Germinal center (tissue), 1 donor: ENCODE data around the gene SIN3A.
"Not testable (repeated sequence)": the region's sequence is repeated elsewhere in the genome, so short reads cannot be mapped to it uniquely, and the experiment has no call there.

ENCODE experiments used
- DNase-seq: peaks from one replicate; pipeline ENCODE4 v3.0.0; 2012; ENCODE audit warnings: mixed read lengths, low spot score

The SIN3A gene

GRCh38 chr15:75356006-75356405 is 95.5 kb downstream of the SIN3A start:
- DNase-seq = no peak

DNA sequence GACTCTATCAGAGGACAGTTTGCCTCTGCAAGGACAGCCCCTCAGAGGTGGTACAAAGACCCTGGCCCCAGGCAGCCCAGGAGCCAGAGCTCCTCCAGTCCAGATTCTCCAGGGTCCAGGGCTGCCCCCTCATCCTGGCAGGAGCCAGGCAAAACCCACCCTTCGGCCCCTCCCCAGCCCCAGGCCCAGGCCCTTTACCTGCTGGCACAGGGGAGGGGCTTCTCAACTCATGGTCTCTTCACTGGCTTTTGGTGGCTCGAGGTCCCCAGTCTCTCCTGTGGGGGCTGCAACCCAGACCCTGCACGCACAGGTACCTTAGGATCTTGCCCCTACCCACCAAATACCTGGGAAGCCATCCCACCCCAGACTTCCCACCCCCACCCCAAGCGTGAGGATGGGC is 96.1 kb downstream of the SIN3A start:
- no peak for DNase-seq

- no peak for DNase-seq
Measured at GRCh38 chr15:75354454-75354853, 97.0 kb downstream of the SIN3A start.

GRCh38 chr15:75353604-75354003 is 97.9 kb downstream of the SIN3A start:
- no peak for DNase-seq

GRCh38 chr15:75352186-75353080 is 99.1 kb downstream of the SIN3A start:
- no peak for DNase-seq

- no peak for DNase-seq
Measured at GRCh38 chr15:75350601-75351361, 100.7 kb downstream of the SIN3A start.

DNA sequence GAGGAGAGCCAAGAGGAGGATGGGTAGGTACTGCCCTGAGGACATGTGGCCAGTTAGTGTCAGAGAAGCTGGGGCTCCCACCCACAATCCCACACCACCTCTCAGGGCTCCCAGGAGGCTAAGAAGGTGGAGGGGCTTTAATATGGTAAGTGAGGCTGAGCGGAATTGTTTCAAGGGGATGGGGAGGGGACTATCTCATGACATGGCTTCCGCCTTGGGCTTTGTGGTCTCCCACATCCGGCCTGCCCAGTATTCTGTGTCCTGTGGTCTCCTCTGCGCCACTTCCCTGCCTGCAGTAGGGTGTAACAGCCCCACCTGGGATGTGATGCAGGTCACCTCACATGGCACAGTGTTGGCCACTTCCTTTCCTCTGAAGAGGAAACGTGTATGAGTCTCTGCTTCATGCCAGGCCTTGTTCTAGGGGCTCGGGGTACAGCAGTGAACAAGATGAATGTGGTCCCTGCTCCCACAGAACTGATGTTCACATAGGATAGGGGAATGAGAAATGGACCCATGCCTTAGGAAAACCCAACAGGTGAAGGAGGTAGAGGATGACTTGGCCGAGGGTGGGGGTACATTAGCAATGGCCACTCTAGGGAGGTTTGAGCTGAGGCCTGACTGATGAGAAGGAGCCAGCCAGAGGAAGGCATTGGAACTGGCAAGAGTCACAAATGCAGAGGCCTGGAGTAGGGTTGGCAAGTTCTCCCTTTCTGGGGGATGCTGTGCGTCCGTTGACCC is 101.5 kb downstream of the SIN3A start:
- peak; percentile 81 for DNase-seq

- not testable (repeated sequence) for DNase-seq
Measured at GRCh38 chr15:75349351-75349669, 102.2 kb downstream of the SIN3A start.

- DNase-seq = no peak
Measured at GRCh38 chr15:75348562-75349350, 102.7 kb downstream of the SIN3A start.

- DNase-seq = peak; percentile 48
Measured at GRCh38 chr15:75348034-75348561, 103.4 kb downstream of the SIN3A start.

- DNase-seq = peak; percentile 91
Measured at GRCh38 chr15:75347222-75348033, 104.1 kb downstream of the SIN3A start.

DNA sequence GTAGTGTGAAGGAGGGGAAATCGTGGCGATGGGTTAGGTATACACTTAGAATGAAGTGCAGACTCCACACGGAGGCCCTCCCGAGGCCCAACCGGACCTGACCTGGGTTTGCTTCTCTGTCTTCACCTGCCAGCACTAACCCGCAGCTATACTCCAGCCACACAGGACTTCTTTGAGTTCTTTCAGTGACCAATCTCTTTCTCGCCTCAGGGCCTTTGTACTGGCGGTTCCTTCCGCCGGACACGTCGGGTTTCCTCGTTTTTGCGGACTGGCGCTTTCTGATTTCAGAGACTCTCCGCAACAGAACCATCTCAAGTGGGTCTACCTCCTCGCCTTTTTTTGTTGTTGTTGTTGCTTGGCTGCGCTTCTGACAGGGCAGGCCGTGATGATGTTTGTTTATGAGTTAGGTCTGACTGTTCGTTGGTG is 104.7 kb downstream of the SIN3A start, which contains the start of gene NEIL1:
NEIL1 (plus strand) TSS at position 244 of the 426 bp plus-strand sequence. CDS start 1,867 bp downstream, outside the sequence.
- no peak for DNase-seq

DNA sequence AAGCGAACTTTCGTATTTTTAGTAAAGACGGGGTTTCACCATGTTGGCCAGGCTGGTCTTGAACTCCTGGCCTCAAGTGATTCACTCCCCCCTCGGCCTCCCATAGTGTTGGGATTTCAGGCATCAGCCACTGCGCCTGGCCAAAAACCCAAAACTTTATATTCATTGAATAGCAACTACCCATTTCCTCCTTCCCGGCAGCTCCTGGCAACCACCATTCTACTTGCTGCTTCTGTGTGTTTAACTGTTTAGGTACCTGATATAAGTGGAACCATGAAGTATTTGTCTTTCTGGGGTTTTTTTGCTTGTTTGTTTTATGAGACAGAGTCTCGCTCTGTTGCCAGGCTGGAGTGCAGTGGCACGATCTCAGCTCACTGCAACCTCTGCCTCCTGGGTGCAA is 107.5 kb downstream of the SIN3A start:
- DNase-seq = not testable (repeated sequence)

- DNase-seq = no peak
Measured at GRCh38 chr15:75342221-75342620, 109.3 kb downstream of the SIN3A start.

DNA sequence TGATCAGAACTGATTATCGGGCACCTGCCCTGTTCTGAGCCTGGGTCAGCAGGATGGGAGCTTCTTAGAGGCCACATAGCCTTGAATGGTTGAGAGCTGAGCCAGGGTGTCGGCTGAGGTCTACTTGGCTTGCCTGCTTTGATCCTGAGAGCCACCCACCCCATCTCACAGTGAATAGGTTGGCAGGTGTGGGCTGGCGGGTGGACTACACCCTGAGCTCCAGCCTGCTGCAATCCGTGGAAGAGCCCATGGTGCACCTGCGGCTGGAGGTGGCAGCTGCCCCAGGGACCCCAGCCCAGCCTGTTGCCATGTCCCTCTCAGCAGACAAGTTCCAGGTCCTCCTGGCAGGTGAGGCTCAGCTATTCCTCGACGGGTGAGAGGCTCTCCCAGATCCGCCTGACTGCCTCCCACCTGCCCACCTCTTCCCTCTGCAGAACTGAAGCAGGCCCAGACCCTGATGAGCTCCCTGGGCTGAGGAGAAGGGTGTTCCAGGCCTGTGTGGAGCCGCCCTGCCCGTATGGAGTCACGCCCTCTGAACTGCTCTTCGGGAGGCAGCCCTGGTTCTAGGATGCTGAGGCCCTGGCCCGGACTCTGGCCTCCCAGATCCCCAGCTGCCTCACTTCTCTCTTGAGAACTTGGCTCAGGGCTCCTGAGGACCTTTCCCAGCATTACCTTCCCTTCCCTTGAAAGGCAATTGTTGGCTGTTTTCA is 111.8 kb downstream of the SIN3A start:
- no peak for DNase-seq

- no peak for DNase-seq
Measured at GRCh38 chr15:75338661-75339240, 112.7 kb downstream of the SIN3A start.

- DNase-seq = peak; percentile 50
Measured at GRCh38 chr15:75335705-75336355, 115.7 kb downstream of the SIN3A start, which contains the start of gene COMMD4. TSS of gene COMMD4 (plus strand) at chr15:75336063. CDS start at chr15:75336090, 27 bp downstream.

DNA sequence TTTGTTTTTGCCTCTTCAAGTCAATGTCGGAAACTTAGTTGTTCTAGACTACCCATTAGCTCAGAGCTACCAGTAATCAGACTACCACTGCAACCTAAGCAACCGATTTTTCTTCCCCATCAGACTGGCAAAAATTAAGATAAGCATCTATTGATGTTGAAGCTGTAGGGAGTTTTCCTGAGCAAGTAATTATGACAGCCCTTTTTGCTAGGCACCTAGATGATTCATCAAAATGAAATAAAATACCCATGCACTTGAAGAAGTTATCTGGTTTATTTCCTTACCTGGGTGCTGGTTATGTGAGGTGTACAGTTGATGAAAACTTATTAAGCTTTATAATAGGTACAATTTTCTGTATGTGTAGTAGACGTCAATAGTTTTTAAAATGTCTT is 116.2 kb downstream of the SIN3A start:
- DNase-seq = no peak
